Panc1 (cell line): Measurements from ENCODE around the gene GTF3C5.

Experiments used
- TCF7L2 ChIP-seq: IDR thresholded peaks from 2 replicates; pipeline ENCODE4 v1.6.1; 2011; ENCODE audit warnings: mild to moderate bottlenecking, low read depth, low read length, inconsistent platforms
- TF ChIP-seq, protein P1 (sequence below): fragments of 450-650 bp; IDR thresholded peaks from 2 replicates; pipeline ENCODE4 v1.5.1; 2017; ENCODE audit warnings: mild to moderate bottlenecking

DNA sequence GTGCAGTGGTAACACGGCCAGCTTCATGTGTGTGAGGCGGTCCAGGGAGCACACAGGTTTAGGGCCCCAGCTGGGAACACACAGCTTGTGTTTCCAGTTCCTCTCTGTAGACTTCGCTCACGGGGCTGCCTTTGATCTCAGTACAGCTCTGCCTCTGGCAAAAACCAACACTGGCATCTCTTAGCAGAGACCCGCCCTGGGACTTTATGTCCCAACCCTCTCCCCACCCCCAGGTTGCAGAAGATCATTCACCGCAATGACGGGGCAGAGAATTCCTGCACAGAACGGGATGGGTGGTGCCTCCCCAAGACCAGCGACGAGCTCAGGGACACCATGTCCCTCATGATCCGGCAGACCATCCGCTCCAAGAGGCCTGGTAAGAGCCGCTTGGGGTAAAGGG is 25.7 kb downstream of the GTF3C5 start:
- TF ChIP-seq, protein P1, sequence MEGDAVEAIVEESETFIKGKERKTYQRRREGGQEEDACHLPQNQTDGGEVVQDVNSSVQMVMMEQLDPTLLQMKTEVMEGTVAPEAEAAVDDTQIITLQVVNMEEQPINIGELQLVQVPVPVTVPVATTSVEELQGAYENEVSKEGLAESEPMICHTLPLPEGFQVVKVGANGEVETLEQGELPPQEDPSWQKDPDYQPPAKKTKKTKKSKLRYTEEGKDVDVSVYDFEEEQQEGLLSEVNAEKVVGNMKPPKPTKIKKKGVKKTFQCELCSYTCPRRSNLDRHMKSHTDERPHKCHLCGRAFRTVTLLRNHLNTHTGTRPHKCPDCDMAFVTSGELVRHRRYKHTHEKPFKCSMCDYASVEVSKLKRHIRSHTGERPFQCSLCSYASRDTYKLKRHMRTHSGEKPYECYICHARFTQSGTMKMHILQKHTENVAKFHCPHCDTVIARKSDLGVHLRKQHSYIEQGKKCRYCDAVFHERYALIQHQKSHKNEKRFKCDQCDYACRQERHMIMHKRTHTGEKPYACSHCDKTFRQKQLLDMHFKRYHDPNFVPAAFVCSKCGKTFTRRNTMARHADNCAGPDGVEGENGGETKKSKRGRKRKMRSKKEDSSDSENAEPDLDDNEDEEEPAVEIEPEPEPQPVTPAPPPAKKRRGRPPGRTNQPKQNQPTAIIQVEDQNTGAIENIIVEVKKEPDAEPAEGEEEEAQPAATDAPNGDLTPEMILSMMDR, result no peak
- no peak for TF ChIP-seq TCF7L2
